Fibroblast of lung (primary cell): ENCODE measurements around the gene HMGCR.

Source experiments
- CTCF ChIP-seq, 2 donors: IDR thresholded peaks in 1 of 2; conservative IDR thresholded peaks in 1 of 2; 1 replicate in 1 of 2; 2 replicates in 1 of 2; pipeline ENCODE4 v1.5.1; 2011 to 2012; ENCODE audit warnings: low read length in 2 of 2, control low read depth in 1 of 2, inconsistent platforms in 1 of 2, low read depth in 1 of 2, mild to moderate bottlenecking in 1 of 2
- EZH2 ChIP-seq: IDR thresholded peaks from 2 replicates; pipeline ENCODE4 v1.5.1; 2012; ENCODE audit warnings: low read length, control low read depth, mild to moderate bottlenecking; ENCODE audit errors: missing control alignments

- TF ChIP-seq CTCF (conservative IDR thresholded peaks at IDR 0.05 in 1 of 2, IDR thresholded peaks at IDR 0.05 in 1 of 2; ENCODE audit: low read depth in 1 of 2, low read length in 2 of 2) (no peak), EZH2 (no peak)
Measured at GRCh38 chr5:75340714-75341478, 3.9 kb downstream of the HMGCR start.
